Stimulated activated naive CD8-positive, alpha-beta T cell treated with anti-CD3 and anti-CD28 coated beads, Interleukin-15, amount 100 ng/mL, for 72 hours (primary cell): ENCODE measurements around the gene SCP2.

Experiments
- ATAC-seq: fragments of 150-1000 bp; cut with Tn5 transposase; 2 replicates; pipeline ENCODE4 v1.10.0; 2021; ENCODE audit warnings: mild to moderate bottlenecking, moderate library complexity
- DNase-seq, 2 donors: peaks; one replicate each; pipeline ENCODE4 v3.0.0; 2021 to 2022
- H3K27ac Mint-ChIP-seq, 2 donors: one replicate each; pipeline ENCODE4 v1.8.0; 2022; ENCODE audit warnings: mild to moderate bottlenecking in 2 of 2, mixed read lengths in 2 of 2, moderate library complexity in 2 of 2
- H3K27me3 Mint-ChIP-seq: one replicate; pipeline ENCODE4 v1.8.0; 2022; ENCODE audit warnings: mixed read lengths
- H3K4me1 Mint-ChIP-seq: one replicate; pipeline ENCODE4 v1.8.0; 2022; ENCODE audit warnings: mild to moderate bottlenecking, mixed read lengths
- H3K4me3 Mint-ChIP-seq, 2 donors: one replicate each; pipeline ENCODE4 v1.8.0; 2022; ENCODE audit warnings: mild to moderate bottlenecking in 2 of 2, mixed read lengths in 2 of 2, moderate library complexity in 1 of 2
- H3K9me3 Mint-ChIP-seq, 2 donors: one replicate each; pipeline ENCODE4 v1.8.0; 2022; ENCODE audit warnings: mixed read lengths in 2 of 2

The SCP2 gene

DNA sequence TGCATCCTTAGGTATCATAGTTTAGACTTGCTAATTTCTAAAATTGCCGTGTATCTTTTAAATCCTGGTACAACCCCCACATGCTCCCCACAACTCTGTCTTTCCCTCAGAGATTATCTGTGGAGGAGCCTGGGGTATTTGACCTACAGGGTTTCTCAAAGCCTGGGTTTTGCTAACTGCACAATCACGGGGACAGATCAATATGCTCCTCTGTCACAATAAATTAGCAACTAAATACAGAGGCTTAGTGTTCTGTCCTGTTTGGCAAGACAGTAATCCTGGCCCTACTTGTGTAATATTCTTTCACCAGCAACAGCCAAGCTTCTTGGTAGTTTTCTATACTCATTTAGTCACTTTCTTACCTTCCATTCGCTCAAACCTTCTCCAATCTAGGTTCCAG, 14.1 kb upstream of the SCP2 start:
- Mint-ChIP-seq H3K4me3 (no peak overlapping the region), H3K27me3 (no peaks in the 10 kb centered on the region), H3K27ac (no peak overlapping the region), H3K4me1 (no peaks in the 10 kb centered on the region), H3K9me3 (no peaks in the 10 kb centered on the region)
- ATAC-seq (no peak), DNase-seq (no peak)

- Mint-ChIP-seq H3K27ac (no peak overlapping the region), H3K27me3 (no peaks in the 10 kb centered on the region), H3K4me3 (no peak overlapping the region), H3K4me1 (no peaks in the 10 kb centered on the region), H3K9me3 (no peaks in the 10 kb centered on the region)
- no peak for DNase-seq
- peak; percentile 71 for ATAC-seq
Observed at GRCh38 chr1:52913537-52913936, 13.5 kb upstream of the SCP2 start.

DNA sequence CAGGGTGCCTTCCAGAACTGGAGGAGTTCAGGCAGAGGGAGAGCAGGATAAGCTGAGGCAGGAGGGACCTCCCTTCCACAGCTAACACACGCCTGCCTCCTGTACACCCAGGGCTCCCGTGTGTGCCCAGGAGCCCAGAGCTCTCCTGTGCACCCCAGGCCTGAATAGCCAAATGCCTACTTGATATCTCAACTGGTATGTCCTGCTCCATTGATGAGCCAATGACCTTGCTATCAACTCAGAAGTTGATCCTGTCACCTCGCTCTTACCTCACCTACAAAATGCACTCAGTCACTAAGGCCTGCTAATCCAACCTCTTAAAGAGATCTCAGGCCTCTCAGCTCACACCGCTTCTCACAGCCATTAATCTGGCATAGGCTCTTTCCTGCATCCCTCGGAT, 12.6 kb upstream of the SCP2 start:
- ATAC-seq (no peak), DNase-seq (no peak)
- H3K27me3 Mint-ChIP-seq, result no peaks in the 10 kb centered on the region
- H3K27ac Mint-ChIP-seq, result no peak overlapping the region
- peaks cover 7% of the 10 kb centered on the region for H3K4me1 Mint-ChIP-seq
- no peak overlapping the region for H3K4me3 Mint-ChIP-seq
- H3K9me3 Mint-ChIP-seq, result no peaks in the 10 kb centered on the region

- Mint-ChIP-seq H3K4me3 (no peak overlapping the region), H3K4me1 (peaks cover 15% of the 10 kb centered on the region), H3K27ac (no peak overlapping the region), H3K9me3 (no peaks in the 10 kb centered on the region), H3K27me3 (no peaks in the 10 kb centered on the region)
- no peak for DNase-seq
- ATAC-seq, result no peak
Observed at GRCh38 chr1:52915211-52915854, 11.7 kb upstream of the SCP2 start.

- Mint-ChIP-seq H3K4me3 (no peak overlapping the region), H3K27me3 (no peaks in the 10 kb centered on the region), H3K4me1 (peaks cover 20% of the 10 kb centered on the region), H3K27ac (no peak overlapping the region), H3K9me3 (no peaks in the 10 kb centered on the region)
- ATAC-seq, result no peak
- DNase-seq, result no peak
Observed at GRCh38 chr1:52915855-52916220, 11.2 kb upstream of the SCP2 start.

GRCh38 chr1:52916241-52916975, 10.7 kb upstream of the SCP2 start:
- Mint-ChIP-seq H3K4me1 (peaks cover 26% of the 10 kb centered on the region), H3K9me3 (no peaks in the 10 kb centered on the region), H3K27me3 (no peaks in the 10 kb centered on the region), H3K4me3 (no peak overlapping the region), H3K27ac (no peak overlapping the region)
- no peak for DNase-seq
- no peak for ATAC-seq

DNA sequence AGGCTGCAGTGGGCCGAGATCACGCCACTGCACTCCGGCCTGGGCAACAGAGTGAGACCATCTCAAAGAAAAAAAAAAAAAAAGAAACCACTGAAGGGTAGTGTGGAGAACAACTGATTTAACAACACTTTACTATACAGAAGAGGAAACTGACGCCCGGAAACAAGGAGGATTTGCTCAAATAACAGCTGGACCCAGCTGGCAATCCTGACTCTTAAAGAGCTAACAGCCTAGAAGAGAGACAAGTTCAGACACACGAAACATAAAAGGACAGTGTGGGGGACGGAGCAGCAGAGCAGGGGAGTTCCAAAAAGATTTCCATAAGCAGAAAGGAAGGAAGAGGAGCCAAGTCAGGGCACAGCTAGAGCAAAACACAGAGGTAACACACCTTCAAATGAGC, 9.9 kb upstream of the SCP2 start:
- no peak overlapping the region for H3K4me3 Mint-ChIP-seq
- H3K27me3 Mint-ChIP-seq, result no peaks in the 10 kb centered on the region
- DNase-seq (no peak), ATAC-seq (no peak)
- no peaks in the 10 kb centered on the region for H3K9me3 Mint-ChIP-seq
- H3K4me1 Mint-ChIP-seq, result peaks cover 31% of the 10 kb centered on the region
- no peak overlapping the region for H3K27ac Mint-ChIP-seq

GRCh38 chr1:52917581-52917980, 9.5 kb upstream of the SCP2 start:
- H3K4me3 Mint-ChIP-seq, result no peak overlapping the region
- H3K27ac Mint-ChIP-seq, result no peak overlapping the region
- peaks cover 31% of the 10 kb centered on the region for H3K4me1 Mint-ChIP-seq
- H3K27me3 Mint-ChIP-seq, result no peaks in the 10 kb centered on the region
- DNase-seq, result no peak
- no peak for ATAC-seq
- H3K9me3 Mint-ChIP-seq, result no peaks in the 10 kb centered on the region

GRCh38 chr1:52918201-52918600, 8.9 kb upstream of the SCP2 start:
- H3K4me1 Mint-ChIP-seq, result peaks cover 31% of the 10 kb centered on the region
- DNase-seq, result no peak
- ATAC-seq, result no peak
- no peak overlapping the region for H3K4me3 Mint-ChIP-seq
- H3K27me3 Mint-ChIP-seq, result no peaks in the 10 kb centered on the region
- no peak overlapping the region for H3K27ac Mint-ChIP-seq
- no peaks in the 10 kb centered on the region for H3K9me3 Mint-ChIP-seq

DNA sequence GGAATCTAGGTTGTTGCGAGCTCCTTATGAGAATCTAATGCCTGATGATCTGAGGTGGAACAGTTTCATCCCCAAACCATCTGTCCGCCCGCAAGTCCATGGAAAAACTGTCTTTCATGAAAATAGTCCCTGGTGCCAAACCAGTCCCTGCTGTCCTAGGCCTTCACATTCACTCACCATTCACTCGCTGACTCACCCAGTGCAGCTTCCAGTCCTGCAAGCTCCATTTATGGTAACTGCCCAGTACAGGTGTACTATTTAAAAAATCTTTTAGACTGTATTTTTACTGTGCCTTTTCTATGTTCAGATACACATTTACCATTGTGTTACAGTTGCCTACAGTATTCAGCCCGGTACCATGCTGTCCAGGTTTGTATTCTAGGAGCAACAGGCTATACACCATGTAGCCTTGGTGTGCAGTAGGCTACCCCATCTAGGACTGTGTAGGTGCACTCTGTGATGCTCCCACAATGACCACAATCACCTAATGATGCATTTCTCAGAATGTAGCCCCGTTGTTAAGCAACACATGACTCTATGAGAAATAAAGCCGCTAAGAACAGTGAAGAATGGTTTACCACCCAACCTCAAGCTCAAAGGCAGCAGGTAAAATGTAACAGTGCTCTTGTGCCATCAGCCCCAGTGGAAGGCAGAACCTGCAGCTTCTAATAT, 7.9 kb upstream of the SCP2 start:
- DNase-seq (peak in 1 of 2 donors; percentile 15), ATAC-seq (peak; percentile 55)
- Mint-ChIP-seq H3K4me1 (peaks cover 31% of the 10 kb centered on the region), H3K27me3 (no peaks in the 10 kb centered on the region), H3K27ac (no peak overlapping the region), H3K9me3 (no peaks in the 10 kb centered on the region), H3K4me3 (no peak overlapping the region)

DNA sequence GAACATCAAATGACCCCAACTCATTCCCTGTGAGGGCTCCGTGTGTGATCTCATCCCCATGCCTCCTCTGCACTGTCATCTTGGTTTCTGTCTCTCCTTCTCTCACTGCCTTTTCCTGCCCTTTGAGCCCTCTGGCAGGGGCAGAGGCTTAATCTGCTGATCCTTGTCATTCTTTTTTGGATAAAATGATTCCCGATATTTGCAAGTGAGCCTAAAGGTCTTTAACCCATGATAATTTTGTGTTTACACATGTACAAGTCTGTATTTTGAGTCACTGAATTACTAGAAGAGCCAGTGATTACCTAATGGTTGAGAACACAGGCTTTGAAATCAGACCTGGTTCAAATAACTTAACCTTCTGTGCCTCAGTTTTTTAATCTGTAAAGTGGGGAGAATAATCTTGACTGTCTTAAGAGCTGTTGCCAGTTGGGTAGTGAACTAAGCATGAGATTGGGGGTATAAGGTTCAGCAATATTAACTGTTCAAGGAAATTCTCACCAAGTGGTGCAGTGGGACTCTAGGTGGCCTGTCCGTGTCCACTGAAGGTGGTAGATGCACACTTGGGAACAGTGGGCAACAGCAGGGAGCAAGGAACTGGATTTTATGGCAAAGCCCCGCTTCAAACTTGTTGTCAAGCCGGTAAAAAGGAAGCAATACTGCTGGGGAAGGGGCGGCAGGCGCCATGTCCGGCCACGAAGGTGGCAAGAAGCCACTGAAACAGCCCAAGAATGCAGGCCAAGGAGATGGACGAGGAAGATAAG, 7.2 kb upstream of the SCP2 start:
- peak overlapping the region; percentile 25 to 84 for H3K4me3 Mint-ChIP-seq
- no peaks in the 10 kb centered on the region for H3K9me3 Mint-ChIP-seq
- no peak for DNase-seq
- no peaks in the 10 kb centered on the region for H3K27me3 Mint-ChIP-seq
- H3K4me1 Mint-ChIP-seq, result peaks cover 31% of the 10 kb centered on the region
- no peak overlapping the region for H3K27ac Mint-ChIP-seq
- no peak for ATAC-seq

- DNase-seq (no peak), ATAC-seq (no peak)
- Mint-ChIP-seq H3K4me1 (peaks cover 31% of the 10 kb centered on the region), H3K4me3 (peak overlapping the region; percentile 84 to 86), H3K9me3 (no peaks in the 10 kb centered on the region), H3K27me3 (no peaks in the 10 kb centered on the region), H3K27ac (peak overlapping the region in 1 of 2 donors; percentile 96)
Observed at GRCh38 chr1:52920791-52921291, 6.2 kb upstream of the SCP2 start.

- Mint-ChIP-seq H3K9me3 (no peaks in the 10 kb centered on the region), H3K27ac (no peak overlapping the region), H3K4me3 (no peak overlapping the region), H3K27me3 (no peaks in the 10 kb centered on the region), H3K4me1 (peaks cover 32% of the 10 kb centered on the region)
- DNase-seq (no peak), ATAC-seq (no peak)
Observed at GRCh38 chr1:52925571-52926005, 1.5 kb upstream of the SCP2 start.

DNA sequence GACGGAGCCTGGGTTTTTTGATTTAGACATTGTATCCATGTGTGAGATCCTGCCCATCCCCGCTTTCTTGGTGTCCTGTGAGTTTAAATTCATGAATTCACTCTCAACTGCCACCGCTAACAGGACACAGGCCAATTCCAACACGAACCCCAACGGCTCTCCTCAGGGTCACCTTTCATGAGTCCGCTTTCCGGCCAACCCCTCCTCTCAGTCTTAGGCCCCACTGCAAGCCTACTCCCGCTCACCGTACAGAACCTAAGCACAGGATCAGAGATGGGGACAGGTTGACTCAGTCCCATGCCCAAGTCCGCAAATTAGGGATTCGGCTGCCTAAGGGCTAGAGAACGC, 238 bp upstream of the SCP2 start:
- Mint-ChIP-seq H3K4me1 (peaks cover 19% of the 10 kb centered on the region), H3K27me3 (no peaks in the 10 kb centered on the region), H3K9me3 (no peaks in the 10 kb centered on the region), H3K27ac (no peak overlapping the region), H3K4me3 (peak overlapping the region; percentile 81 to 91)
- ATAC-seq, result no peak
- no peak for DNase-seq

DNA sequence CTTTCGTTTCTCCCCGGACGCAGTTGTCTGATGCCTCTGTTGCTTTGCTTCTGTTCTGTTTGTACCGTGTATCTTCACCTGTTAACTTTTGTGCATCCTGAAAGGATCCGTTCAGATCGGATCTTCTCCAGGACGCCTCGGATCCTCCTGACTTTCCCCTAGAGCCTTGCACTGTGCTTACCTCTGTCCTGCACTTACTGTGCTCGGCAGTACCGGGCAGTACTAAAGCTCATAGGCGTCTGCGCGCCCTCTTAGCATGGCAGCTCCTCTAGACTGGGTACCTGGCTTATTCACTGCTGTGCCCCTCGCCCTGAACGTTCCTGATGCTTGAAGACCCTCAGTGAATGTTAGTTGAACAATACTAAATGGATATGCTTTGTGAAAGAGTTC, 934 bp downstream of the SCP2 start:
- ATAC-seq (peak; percentile 33), DNase-seq (no peak)
- Mint-ChIP-seq H3K4me1 (peaks cover 18% of the 10 kb centered on the region), H3K4me3 (peak overlapping the region; percentile 81 to 91), H3K9me3 (no peaks in the 10 kb centered on the region), H3K27me3 (no peaks in the 10 kb centered on the region), H3K27ac (peak overlapping the region; percentile 80 to 94)

GRCh38 chr1:52929019-52929418, 1.9 kb downstream of the SCP2 start:
- H3K4me1 Mint-ChIP-seq, result peaks cover 18% of the 10 kb centered on the region
- H3K27me3 Mint-ChIP-seq, result no peaks in the 10 kb centered on the region
- ATAC-seq (no peak), DNase-seq (no peak)
- no peak overlapping the region for H3K4me3 Mint-ChIP-seq
- H3K9me3 Mint-ChIP-seq, result no peaks in the 10 kb centered on the region
- H3K27ac Mint-ChIP-seq, result no peak overlapping the region
